ENCODE measurements around the gene GRIK4.
A peak's percentile ranks its signal among the peaks of the same experiment; 100 is the strongest.
"Not testable (repeated sequence)": the region's sequence is repeated elsewhere in the genome, so short reads cannot be mapped to it uniquely, and the experiment has no call there.

The GRIK4 gene

GRCh38 chr11:120615391-120615790 is 103.8 kb downstream of the GRIK4 start:
- H4K20me1 ChIP-seq (ENCODE audit: insufficient read depth, low read length, poor library complexity, severe bottlenecking), result no peaks in the 10 kb centered on the region
- H3K79me2 ChIP-seq (ENCODE audit: insufficient read depth, low read length), result no peaks in the 10 kb centered on the region
- H3K36me3 ChIP-seq (ENCODE audit: insufficient read depth, low read length), result no peaks in the 10 kb centered on the region
- H3K4me3 ChIP-seq (ENCODE audit: low read length, poor library complexity, severe bottlenecking), result no peak overlapping the region
- H2AFZ ChIP-seq (ENCODE audit: low read length), result no peak overlapping the region
- peaks cover 9% of the 10 kb centered on the region; the same call in 1 of the 2 replicates for H3K9me3 ChIP-seq (ENCODE audit: insufficient read depth, low read depth, low read length)
- H3K9ac ChIP-seq (ENCODE audit: low read depth, low read length, poor library complexity, severe bottlenecking), result no peak overlapping the region
- no peaks in the 10 kb centered on the region for H3K4me1 ChIP-seq (ENCODE audit: insufficient read depth, low read length, poor library complexity, severe bottlenecking)
- H3K9me2 ChIP-seq (replicated peaks; ENCODE audit: low read depth, low read length), result no peaks in the 10 kb centered on the region
- H3F3A ChIP-seq (ENCODE audit: low read depth), result no peaks in the 10 kb centered on the region
- H3K27me3 ChIP-seq (ENCODE audit: insufficient read depth, low read length, poor library complexity, severe bottlenecking), result no peaks in the 10 kb centered on the region
- H3K4me2 ChIP-seq (ENCODE audit: low read depth, low read length, poor library complexity, severe bottlenecking), result no peak overlapping the region
- TF ChIP-seq, protein P1, sequence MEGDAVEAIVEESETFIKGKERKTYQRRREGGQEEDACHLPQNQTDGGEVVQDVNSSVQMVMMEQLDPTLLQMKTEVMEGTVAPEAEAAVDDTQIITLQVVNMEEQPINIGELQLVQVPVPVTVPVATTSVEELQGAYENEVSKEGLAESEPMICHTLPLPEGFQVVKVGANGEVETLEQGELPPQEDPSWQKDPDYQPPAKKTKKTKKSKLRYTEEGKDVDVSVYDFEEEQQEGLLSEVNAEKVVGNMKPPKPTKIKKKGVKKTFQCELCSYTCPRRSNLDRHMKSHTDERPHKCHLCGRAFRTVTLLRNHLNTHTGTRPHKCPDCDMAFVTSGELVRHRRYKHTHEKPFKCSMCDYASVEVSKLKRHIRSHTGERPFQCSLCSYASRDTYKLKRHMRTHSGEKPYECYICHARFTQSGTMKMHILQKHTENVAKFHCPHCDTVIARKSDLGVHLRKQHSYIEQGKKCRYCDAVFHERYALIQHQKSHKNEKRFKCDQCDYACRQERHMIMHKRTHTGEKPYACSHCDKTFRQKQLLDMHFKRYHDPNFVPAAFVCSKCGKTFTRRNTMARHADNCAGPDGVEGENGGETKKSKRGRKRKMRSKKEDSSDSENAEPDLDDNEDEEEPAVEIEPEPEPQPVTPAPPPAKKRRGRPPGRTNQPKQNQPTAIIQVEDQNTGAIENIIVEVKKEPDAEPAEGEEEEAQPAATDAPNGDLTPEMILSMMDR (conservative IDR thresholded peaks at IDR 0.05; ENCODE audit: low read length), result no peak
- TF ChIP-seq EZH2phosphoT487 (IDR thresholded peaks at IDR 0.05; ENCODE audit: borderline replicate concordance), result no peak

GRCh38 chr11:120618399-120618798 is 106.9 kb downstream of the GRIK4 start:
- no peaks in the 10 kb centered on the region for H3K36me3 ChIP-seq (ENCODE audit: insufficient read depth, low read length)
- H3K4me1 ChIP-seq (ENCODE audit: insufficient read depth, low read length, poor library complexity, severe bottlenecking), result no peaks in the 10 kb centered on the region
- H3K27me3 ChIP-seq (ENCODE audit: insufficient read depth, low read length, poor library complexity, severe bottlenecking), result no peaks in the 10 kb centered on the region
- no peak overlapping the region for H3K4me3 ChIP-seq (ENCODE audit: low read length, poor library complexity, severe bottlenecking)
- H3F3A ChIP-seq (ENCODE audit: low read depth), result no peaks in the 10 kb centered on the region
- peaks cover 9% of the 10 kb centered on the region; the same call in 1 of the 2 replicates for H3K9me3 ChIP-seq (ENCODE audit: insufficient read depth, low read depth, low read length)
- no peaks in the 10 kb centered on the region for H3K79me2 ChIP-seq (ENCODE audit: insufficient read depth, low read length)
- no peak for TF ChIP-seq EZH2phosphoT487 (IDR thresholded peaks at IDR 0.05; ENCODE audit: borderline replicate concordance)
- TF ChIP-seq, protein P1 (conservative IDR thresholded peaks at IDR 0.05; ENCODE audit: low read length), result no peak
- H3K9me2 ChIP-seq (replicated peaks; ENCODE audit: low read depth, low read length), result no peaks in the 10 kb centered on the region
- no peaks in the 10 kb centered on the region for H4K20me1 ChIP-seq (ENCODE audit: insufficient read depth, low read length, poor library complexity, severe bottlenecking)
- no peak overlapping the region for H3K4me2 ChIP-seq (ENCODE audit: low read depth, low read length, poor library complexity, severe bottlenecking)
- H3K9ac ChIP-seq (ENCODE audit: low read depth, low read length, poor library complexity, severe bottlenecking), result no peak overlapping the region
- no peak overlapping the region for H2AFZ ChIP-seq (ENCODE audit: low read length)

DNA sequence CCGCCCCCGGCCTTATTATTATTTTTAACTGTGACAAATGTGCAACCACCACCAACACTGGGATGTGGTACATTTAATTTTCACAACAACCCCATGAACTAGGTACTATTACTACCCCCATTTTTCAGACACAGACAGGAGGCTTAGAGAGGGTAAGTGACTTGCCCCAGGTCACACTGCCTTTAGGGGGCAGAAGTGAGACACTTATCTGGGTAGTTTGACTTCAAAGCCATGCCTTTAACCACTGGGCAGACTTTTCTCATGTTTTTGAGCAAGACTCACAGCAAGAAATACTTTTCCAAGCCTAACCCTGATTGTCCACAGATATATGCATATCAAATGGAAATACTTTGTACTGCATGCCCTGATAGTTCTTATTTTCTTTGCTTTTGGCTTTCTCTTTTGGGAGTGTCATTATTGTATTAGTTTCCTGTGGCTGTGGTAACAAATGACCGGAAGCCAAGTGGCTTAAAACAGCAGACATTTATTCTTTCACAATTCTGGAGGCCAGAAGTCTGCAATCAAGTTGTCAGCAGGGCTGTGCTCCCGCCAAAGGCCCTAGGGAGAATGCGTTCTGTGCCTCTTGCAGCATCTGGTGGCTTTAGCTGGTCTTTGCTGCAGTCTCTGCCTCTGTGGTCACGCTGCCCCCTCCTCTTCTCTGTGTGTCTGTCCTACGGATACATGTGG is 110.8 kb downstream of the GRIK4 start:
- Histone ChIP-seq H4K20me1 (ENCODE audit: insufficient read depth, low read length, poor library complexity, severe bottlenecking) (no peaks in the 10 kb centered on the region), H3K27me3 (ENCODE audit: insufficient read depth, low read length, poor library complexity, severe bottlenecking) (no peaks in the 10 kb centered on the region), H2AFZ (ENCODE audit: low read length) (no peak overlapping the region; the same call in 1 of the 2 replicates), H3K9me3 (ENCODE audit: insufficient read depth, low read depth, low read length) (peaks cover 9% of the 10 kb centered on the region; the same call in 1 of the 2 replicates), H3K4me1 (ENCODE audit: insufficient read depth, low read length, poor library complexity, severe bottlenecking) (no peaks in the 10 kb centered on the region), H3K36me3 (ENCODE audit: insufficient read depth, low read length) (no peaks in the 10 kb centered on the region), H3K79me2 (ENCODE audit: insufficient read depth, low read length) (no peaks in the 10 kb centered on the region), H3K9me2 (replicated peaks; ENCODE audit: low read depth, low read length) (no peaks in the 10 kb centered on the region), H3K9ac (ENCODE audit: low read depth, low read length, poor library complexity, severe bottlenecking) (no peak overlapping the region), H3K4me2 (ENCODE audit: low read depth, low read length, poor library complexity, severe bottlenecking) (no peak overlapping the region), H3F3A (ENCODE audit: low read depth) (no peaks in the 10 kb centered on the region), H3K4me3 (ENCODE audit: low read length, poor library complexity, severe bottlenecking) (no peak overlapping the region)
- TF ChIP-seq EZH2phosphoT487 (IDR thresholded peaks at IDR 0.05; ENCODE audit: borderline replicate concordance), result no peak
- TF ChIP-seq, protein P1 (conservative IDR thresholded peaks at IDR 0.05; ENCODE audit: low read length), result peak; percentile 44

- not testable (repeated sequence) for H3K9ac ChIP-seq (ENCODE audit: low read depth, low read length, poor library complexity, severe bottlenecking); H2AFZ ChIP-seq (ENCODE audit: low read length); H3K4me3 ChIP-seq (ENCODE audit: low read length, poor library complexity, severe bottlenecking); H3F3A ChIP-seq (ENCODE audit: low read depth); H4K20me1 ChIP-seq (ENCODE audit: insufficient read depth, low read length, poor library complexity, severe bottlenecking); H3K4me2 ChIP-seq (ENCODE audit: low read depth, low read length, poor library complexity, severe bottlenecking); H3K9me2 ChIP-seq (replicated peaks; ENCODE audit: low read depth, low read length); H3K9me3 ChIP-seq (ENCODE audit: insufficient read depth, low read depth, low read length); H3K4me1 ChIP-seq (ENCODE audit: insufficient read depth, low read length, poor library complexity, severe bottlenecking); H3K36me3 ChIP-seq (ENCODE audit: insufficient read depth, low read length); H3K27me3 ChIP-seq (ENCODE audit: insufficient read depth, low read length, poor library complexity, severe bottlenecking); H3K79me2 ChIP-seq (ENCODE audit: insufficient read depth, low read length)
Observed at GRCh38 chr11:120624992-120625391, 113.4 kb downstream of the GRIK4 start.
